ENCODE measurements around the gene ZNF157.

The ZNF157 gene

DNA sequence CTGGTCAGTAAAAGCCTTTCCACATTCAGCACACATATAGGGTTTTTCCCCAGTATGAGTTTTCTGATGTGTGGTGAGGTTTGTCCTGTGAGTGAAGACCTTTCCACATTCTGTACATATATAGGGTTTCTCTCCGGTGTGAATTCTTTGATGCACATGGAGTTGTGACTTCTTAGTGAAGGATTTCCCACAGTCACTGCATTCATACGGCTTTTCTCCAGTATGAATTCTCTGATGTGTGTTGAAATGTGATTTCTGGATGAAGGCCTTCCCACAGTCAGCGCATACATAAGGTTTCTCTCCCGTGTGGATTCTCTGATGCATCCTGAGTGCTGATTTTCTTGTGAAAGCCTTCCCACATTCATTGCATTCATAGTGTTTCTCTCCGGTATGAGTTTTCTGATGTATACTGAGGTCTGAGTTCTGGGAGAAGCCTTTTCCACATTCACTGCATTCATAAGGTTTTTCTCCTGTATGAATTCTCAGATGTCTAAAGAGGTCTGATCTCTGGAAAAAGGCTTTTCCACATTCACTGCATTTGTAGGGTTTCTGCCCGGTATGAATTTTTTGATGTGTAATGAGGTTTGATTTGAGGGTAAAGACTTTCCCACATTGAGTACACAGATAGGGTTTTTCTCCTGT, 77.9 kb downstream of the ZNF157 start:
- Histone ChIP-seq H3K4me3 (ENCODE audit: low read depth, low read length) (no peak overlapping the region), H3K27ac (no peak overlapping the region), H3K36me3 (peaks cover 5% of the 10 kb centered on the region; the same call in 1 of the 2 replicates), H3K27me3 (ENCODE audit: insufficient read depth, low read depth, severe bottlenecking) (no peaks in the 10 kb centered on the region), H3K9me3 (ENCODE audit: severe bottlenecking) (peaks cover 6% of the 10 kb centered on the region)
- TF ChIP-seq, protein P1, sequence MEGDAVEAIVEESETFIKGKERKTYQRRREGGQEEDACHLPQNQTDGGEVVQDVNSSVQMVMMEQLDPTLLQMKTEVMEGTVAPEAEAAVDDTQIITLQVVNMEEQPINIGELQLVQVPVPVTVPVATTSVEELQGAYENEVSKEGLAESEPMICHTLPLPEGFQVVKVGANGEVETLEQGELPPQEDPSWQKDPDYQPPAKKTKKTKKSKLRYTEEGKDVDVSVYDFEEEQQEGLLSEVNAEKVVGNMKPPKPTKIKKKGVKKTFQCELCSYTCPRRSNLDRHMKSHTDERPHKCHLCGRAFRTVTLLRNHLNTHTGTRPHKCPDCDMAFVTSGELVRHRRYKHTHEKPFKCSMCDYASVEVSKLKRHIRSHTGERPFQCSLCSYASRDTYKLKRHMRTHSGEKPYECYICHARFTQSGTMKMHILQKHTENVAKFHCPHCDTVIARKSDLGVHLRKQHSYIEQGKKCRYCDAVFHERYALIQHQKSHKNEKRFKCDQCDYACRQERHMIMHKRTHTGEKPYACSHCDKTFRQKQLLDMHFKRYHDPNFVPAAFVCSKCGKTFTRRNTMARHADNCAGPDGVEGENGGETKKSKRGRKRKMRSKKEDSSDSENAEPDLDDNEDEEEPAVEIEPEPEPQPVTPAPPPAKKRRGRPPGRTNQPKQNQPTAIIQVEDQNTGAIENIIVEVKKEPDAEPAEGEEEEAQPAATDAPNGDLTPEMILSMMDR (IDR thresholded peaks at IDR 0.05; ENCODE audit: low read depth, low read length), result no peak
- no peak for DNase-seq

DNA sequence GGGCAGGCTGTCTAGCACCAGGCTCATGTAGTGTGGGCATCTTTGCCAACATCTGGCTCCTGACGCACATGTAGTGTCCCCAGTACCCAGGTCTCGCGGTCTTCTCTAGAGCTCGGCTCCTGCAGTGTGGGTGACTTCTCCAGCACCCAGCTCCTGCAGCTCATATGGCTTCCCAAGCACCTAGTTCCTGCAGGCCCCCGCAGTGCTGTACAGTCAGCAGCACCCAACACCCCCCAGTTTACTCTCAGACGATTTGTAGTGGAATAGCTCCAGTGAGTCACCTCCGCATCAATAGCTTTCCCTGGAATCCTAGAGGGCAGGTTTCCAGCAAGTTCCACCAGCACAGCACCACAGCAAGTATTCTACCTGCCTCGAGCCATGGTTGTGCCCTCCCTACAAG, 81.7 kb downstream of the ZNF157 start:
- no peaks in the 10 kb centered on the region for H3K27me3 ChIP-seq (ENCODE audit: insufficient read depth, low read depth, severe bottlenecking)
- H3K4me3 ChIP-seq (ENCODE audit: low read depth, low read length), result no peak overlapping the region
- peaks cover 6% of the 10 kb centered on the region for H3K9me3 ChIP-seq (ENCODE audit: severe bottlenecking)
- TF ChIP-seq, protein P1 (IDR thresholded peaks at IDR 0.05; ENCODE audit: low read depth, low read length), result no peak
- H3K36me3 ChIP-seq, result peaks cover 8% of the 10 kb centered on the region
- H3K27ac ChIP-seq, result no peak overlapping the region
- no peak for DNase-seq

DNA sequence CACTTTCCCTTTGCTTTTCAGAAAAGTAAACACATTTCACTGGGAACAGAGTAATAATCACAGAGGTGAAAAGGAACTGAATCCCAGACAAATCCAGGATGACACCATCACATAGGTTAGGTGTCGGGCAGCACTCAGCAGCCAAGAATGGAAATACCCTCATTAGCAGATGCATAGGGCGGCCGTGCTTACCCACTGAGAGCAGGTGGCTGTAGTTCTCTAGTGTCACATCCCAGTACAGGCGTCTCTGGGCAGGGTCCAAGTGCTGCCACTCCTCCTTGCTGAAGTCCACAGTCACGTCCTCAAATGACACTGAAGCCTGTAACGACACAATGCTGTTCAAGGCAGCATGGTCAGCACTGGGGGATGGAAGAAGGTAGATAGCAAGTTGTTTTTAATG, 85.7 kb downstream of the ZNF157 start:
- TF ChIP-seq, protein P1 (IDR thresholded peaks at IDR 0.05; ENCODE audit: low read depth, low read length), result no peak
- DNase-seq, result no peak
- Histone ChIP-seq H3K36me3 (peaks cover 3% of the 10 kb centered on the region), H3K27me3 (ENCODE audit: insufficient read depth, low read depth, severe bottlenecking) (no peaks in the 10 kb centered on the region), H3K9me3 (ENCODE audit: severe bottlenecking) (no peaks in the 10 kb centered on the region), H3K4me3 (ENCODE audit: low read depth, low read length) (no peak overlapping the region), H3K27ac (no peak overlapping the region)

DNA sequence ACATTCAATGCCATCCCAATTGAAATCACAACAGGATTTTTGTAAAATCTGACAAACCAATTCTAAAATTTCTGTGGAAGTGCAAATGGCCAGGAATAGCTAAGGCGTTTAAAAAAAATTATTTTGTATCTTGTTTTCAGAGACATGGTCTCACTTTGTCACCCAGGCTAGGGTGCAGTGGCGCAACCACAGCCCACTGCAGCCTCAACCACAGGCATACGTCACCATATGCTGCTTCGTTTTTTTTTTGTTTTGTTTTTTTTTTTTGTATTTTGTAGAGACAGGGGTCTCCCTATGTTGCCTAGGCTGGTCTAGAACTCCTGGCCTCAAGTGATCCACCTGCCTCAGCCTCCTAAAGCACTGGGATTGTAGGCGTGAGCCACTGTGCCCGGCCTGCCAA, 88.2 kb downstream of the ZNF157 start:
- Histone ChIP-seq H3K27me3 (ENCODE audit: insufficient read depth, low read depth, severe bottlenecking) (no peaks in the 10 kb centered on the region), H3K36me3 (peaks cover 3% of the 10 kb centered on the region), H3K4me3 (ENCODE audit: low read depth, low read length) (no peak overlapping the region), H3K27ac (no peak overlapping the region), H3K9me3 (ENCODE audit: severe bottlenecking) (no peaks in the 10 kb centered on the region)
- TF ChIP-seq, protein P1 (IDR thresholded peaks at IDR 0.05; ENCODE audit: low read depth, low read length), result no peak
- no peak for DNase-seq

DNA sequence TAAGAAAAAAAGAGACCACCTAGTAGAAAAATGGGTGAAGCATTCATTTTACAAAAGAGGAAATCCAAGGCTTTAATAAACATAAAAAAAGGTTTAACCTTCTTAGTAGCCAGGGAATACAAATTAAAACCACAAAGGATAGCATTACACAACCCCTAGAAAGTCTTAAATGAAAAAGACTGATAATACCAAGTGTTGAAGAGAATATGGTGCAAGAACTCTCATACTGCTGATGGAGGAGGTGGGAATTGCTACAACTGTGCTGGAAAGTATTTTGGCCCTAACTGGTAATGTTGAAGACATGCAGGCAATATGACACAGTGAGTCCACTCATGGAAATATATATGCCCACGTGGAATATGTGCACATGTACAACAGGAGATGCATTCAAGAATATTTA, 90.2 kb downstream of the ZNF157 start:
- no peak for DNase-seq
- no peak overlapping the region for H3K27ac ChIP-seq
- H3K9me3 ChIP-seq (ENCODE audit: severe bottlenecking), result no peaks in the 10 kb centered on the region
- TF ChIP-seq, protein P1 (IDR thresholded peaks at IDR 0.05; ENCODE audit: low read depth, low read length), result no peak
- peaks cover 2% of the 10 kb centered on the region for H3K36me3 ChIP-seq
- H3K4me3 ChIP-seq (ENCODE audit: low read depth, low read length), result no peak overlapping the region
- no peaks in the 10 kb centered on the region for H3K27me3 ChIP-seq (ENCODE audit: insufficient read depth, low read depth, severe bottlenecking)

Measured in WERI-Rb-1 (cell line).